ENCODE results near the gene MGAT4A. TPM values are rescaled to one million over a fixed set of nuclear protein-coding genes. Genes with fewer than 3 reads are reported as not detected.

MGAT4A gene
- total and polyA plus RNA-seq, 2 of the 8 experiments (the other 6 are each of a cell fraction or from before 2014, with no cell fraction given) = 1.4 to 7.7 TPM

- TF ChIP-seq, protein P1, sequence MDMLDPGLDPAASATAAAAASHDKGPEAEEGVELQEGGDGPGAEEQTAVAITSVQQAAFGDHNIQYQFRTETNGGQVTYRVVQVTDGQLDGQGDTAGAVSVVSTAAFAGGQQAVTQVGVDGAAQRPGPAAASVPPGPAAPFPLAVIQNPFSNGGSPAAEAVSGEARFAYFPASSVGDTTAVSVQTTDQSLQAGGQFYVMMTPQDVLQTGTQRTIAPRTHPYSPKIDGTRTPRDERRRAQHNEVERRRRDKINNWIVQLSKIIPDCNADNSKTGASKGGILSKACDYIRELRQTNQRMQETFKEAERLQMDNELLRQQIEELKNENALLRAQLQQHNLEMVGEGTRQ (IDR thresholded peaks at IDR 0.05; ENCODE audit: low read length) = no peak
- TF ChIP-seq CEBPB (IDR thresholded peaks at IDR 0.05; ENCODE audit: low read depth, low read length) = no peak
- no peak for TF ChIP-seq TAF7 (optimal IDR thresholded peaks at IDR 0.05; ENCODE audit: borderline replicate concordance, low read depth, low read length)
- no peak for TF ChIP-seq BRCA1 (IDR thresholded peaks at IDR 0.05; ENCODE audit: low read depth, low read length)
- TF ChIP-seq HDAC2 (IDR thresholded peaks at IDR 0.05; ENCODE audit: borderline replicate concordance in 1 of 2, low read depth in 2 of 2, low read length in 2 of 2) = no peak
- no peak for TF ChIP-seq RAD21 (IDR thresholded peaks at IDR 0.05 in 1 of 2, conservative IDR thresholded peaks at IDR 0.05 in 1 of 2; ENCODE audit: low read depth in 2 of 2, low read length in 2 of 2)
Measured at GRCh38 chr2:98750593-98751282, 19.8 kb upstream of the MGAT4A start (continued).

All from H1 (cell line).